Brain microvascular endothelial cell (primary cell): ENCODE data around the gene ABHD2.

Experiments used
- DNase-seq: peaks from one replicate; pipeline ENCODE4 v3.0.0-alpha.2; 2020
- H3K27ac ChIP-seq: fragments of 250-450 bp; sonication (Bioruptor Pico); 2 replicates; pipeline ENCODE4 v1.5.1; 2020; ENCODE audit warnings: mild to moderate bottlenecking, moderate library complexity
- H3K27me3 ChIP-seq: fragments of 250-450 bp; sonication (Bioruptor Pico); replicated peaks from 2 replicates; pipeline ENCODE4 v1.5.1; 2020; ENCODE audit warnings: mild to moderate bottlenecking
- H3K36me3 ChIP-seq: fragments of 250-450 bp; sonication (Bioruptor Pico); replicated peaks from 2 replicates; pipeline ENCODE4 v1.5.1; 2020; ENCODE audit warnings: mild to moderate bottlenecking
- H3K4me3 ChIP-seq: 2 replicates; pipeline ENCODE4 v1.5.1; 2011; ENCODE audit warnings: low read depth, mild to moderate bottlenecking, control low read depth, low read length, moderate library complexity
- CTCF ChIP-seq: IDR thresholded peaks from 2 replicates; pipeline ENCODE4 v1.5.1; 2011; ENCODE audit warnings: low read depth, mild to moderate bottlenecking, moderate library complexity, low read length, control low read depth, inconsistent platforms; ENCODE audit errors: missing control alignments
- in situ Hi-C: cut with HindIII; loops from 2 replicates; pipeline ENCODE4 v1.10.0; 2017; ENCODE audit warnings: low sequenced_read_pairs, low pct_ligation_motif_present

The ABHD2 gene

GRCh38 chr15:89192136-89192535 is 103.9 kb downstream of the ABHD2 start:
- no peak for TF ChIP-seq CTCF
- in situ Hi-C loops: no loop called here
- Histone ChIP-seq H3K36me3 (peaks cover 61% of the 10 kb centered on the region), H3K4me3 (no peak overlapping the region), H3K27me3 (no peaks in the 10 kb centered on the region), H3K27ac (no peak overlapping the region)
- no peak for DNase-seq

DNA sequence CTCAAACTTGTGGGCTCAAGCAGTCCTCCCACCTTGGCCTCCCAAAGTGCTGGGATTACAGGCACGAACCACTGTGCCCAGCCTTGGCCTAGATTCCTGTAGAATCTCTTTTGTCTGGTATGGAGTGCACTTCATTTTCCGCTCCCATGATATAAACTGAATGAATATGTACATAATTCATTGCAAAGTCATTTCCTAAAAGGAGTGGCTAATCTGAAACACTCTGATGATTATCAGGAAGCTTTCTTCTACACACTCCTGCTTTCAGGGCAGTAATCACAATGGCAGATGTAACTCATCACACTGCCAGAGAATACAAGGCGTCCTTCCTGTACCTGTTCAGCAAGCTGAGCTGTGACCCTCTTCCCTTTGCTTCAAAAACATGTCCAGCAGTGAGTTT is 104.5 kb downstream of the ABHD2 start:
- in situ Hi-C loops: no loop called here
- H3K27me3 ChIP-seq: no peaks in the 10 kb centered on the region
- peaks cover 61% of the 10 kb centered on the region for H3K36me3 ChIP-seq
- DNase-seq: no peak
- TF ChIP-seq CTCF: no peak
- peak overlapping the region; percentile 55 for H3K27ac ChIP-seq
- no peak overlapping the region for H3K4me3 ChIP-seq

DNA sequence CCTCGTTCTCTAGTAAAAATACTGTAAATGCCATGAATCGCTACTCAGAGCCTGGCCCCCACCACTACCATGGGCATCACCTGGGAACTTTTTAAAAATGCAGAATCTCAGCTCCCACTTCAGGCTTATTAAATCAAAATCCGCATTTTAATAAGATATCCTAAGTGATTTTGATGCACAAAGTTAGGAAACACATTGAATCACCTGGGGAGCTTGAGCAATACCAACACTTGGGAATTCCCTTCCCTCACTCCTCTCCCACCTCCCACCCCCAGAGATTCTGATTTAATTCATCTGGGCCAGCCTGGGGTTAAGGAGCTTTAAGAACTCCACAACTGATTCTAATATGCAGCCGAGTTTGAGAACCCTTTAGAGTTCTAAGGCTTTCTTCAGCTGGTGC is 106.4 kb downstream of the ABHD2 start:
- no peak for DNase-seq
- Histone ChIP-seq H3K27me3 (no peaks in the 10 kb centered on the region), H3K27ac (no peak overlapping the region), H3K36me3 (peaks cover 53% of the 10 kb centered on the region), H3K4me3 (no peak overlapping the region)
- TF ChIP-seq CTCF: no peak
- in situ Hi-C loops: no loop called here

DNA sequence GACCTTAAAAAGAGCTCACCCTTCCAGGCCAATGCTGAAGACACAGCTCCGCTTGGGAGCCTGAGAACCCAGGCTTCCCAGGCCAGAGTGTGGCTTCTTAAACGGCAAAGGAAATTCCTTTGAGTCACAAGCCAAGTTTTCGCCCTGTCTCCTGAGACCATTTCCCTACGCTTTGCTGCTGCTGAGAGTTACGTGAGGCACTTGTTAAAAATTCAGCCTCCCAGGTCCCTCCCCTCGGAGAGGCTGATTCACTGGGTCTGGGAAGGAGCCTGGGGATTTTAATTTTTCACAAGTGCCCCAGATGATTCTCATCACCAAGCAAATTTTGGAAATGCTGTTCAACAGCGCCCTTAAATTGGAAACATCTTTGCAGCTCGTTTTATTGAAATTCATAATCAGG is 107.6 kb downstream of the ABHD2 start:
- Histone ChIP-seq H3K4me3 (no peak overlapping the region), H3K27me3 (no peaks in the 10 kb centered on the region), H3K36me3 (peaks cover 42% of the 10 kb centered on the region), H3K27ac (no peak overlapping the region)
- no peak for DNase-seq
- in situ Hi-C loops: no loop called here
- no peak for TF ChIP-seq CTCF

GRCh38 chr15:89196241-89196640 is 108.0 kb downstream of the ABHD2 start:
- TF ChIP-seq CTCF: no peak
- H3K36me3 ChIP-seq: peaks cover 39% of the 10 kb centered on the region

DNA sequence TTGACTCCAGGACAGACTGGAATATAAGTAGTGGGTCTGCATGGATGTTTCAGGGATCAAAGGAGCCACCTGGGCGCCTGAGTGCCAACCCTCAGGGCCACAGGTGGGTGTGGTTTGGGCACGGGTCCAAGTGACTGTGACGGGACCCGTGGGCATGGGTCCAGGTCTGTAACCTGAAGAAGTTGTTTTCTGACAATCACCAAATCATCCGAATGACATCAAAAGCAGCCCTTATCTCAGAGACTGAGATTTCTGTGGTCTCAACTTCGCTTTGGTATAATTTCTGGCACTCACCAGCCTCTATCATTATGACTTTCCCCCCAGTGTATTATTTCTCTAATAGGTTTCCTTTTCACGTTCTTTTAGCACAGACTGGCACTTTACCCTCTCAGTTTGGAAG is 108.7 kb downstream of the ABHD2 start:
- Histone ChIP-seq H3K27ac (no peak overlapping the region), H3K4me3 (no peak overlapping the region), H3K36me3 (peaks cover 34% of the 10 kb centered on the region), H3K27me3 (no peaks in the 10 kb centered on the region)
- DNase-seq: no peak
- in situ Hi-C loops: no loop called here
- no peak for TF ChIP-seq CTCF

More at GRCh38 chr15:89196241-89196640, 108.0 kb downstream of the ABHD2 start:
- no peak overlapping the region for H3K27ac ChIP-seq
- no peak overlapping the region for H3K4me3 ChIP-seq
- no peak for DNase-seq
- H3K27me3 ChIP-seq: no peaks in the 10 kb centered on the region
- in situ Hi-C loops: no loop called here
